HT1080 (cell line): ENCODE results near the gene TPK1. TPM values are rescaled to one million over a fixed set of nuclear protein-coding genes. Genes with fewer than 3 reads are reported as not detected.

Experiments
- DNase-seq: peaks from one replicate; pipeline ENCODE4 v3.0.0-alpha.2; 2015; ENCODE audit warnings: low read depth
- small RNA-seq: library from RNA; depleted of rRNA; stranded (forward); fragments of <200 nt; gene quantifications from one replicate; pipeline ENCODE3, GENCODE V24; 2014
- total RNA-seq: library from RNA; depleted of rRNA; stranded (reverse); fragments of >200 nt; shearing (Covaris generic); gene quantifications from 2 replicates; pipeline ENCODE4 v1.2.3, GENCODE V29; 2014

Gene TPK1
- total RNA-seq, 1 experiment from 2014 or later = 9.0 TPM

DNA sequence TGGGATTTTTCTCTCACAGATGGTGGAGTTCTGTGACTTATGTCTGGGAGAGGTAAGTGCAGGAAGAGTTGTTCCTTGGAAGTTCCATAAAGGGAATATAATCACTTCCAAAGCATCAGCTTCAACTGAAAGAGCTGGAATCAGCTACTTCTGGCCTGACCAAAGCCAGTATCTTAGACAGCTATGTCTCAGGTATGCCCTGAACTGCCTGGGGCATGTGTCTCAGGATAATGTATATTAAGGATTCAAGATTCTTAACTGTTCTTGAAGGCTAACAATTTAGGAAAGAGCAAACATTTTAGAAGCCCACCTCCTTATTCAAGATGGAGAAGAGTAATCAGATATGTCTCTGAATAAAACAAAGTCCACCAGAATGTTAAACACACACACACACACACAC lies 420.0 kb downstream of the TPK1 start:
- no peak for DNase-seq

DNA sequence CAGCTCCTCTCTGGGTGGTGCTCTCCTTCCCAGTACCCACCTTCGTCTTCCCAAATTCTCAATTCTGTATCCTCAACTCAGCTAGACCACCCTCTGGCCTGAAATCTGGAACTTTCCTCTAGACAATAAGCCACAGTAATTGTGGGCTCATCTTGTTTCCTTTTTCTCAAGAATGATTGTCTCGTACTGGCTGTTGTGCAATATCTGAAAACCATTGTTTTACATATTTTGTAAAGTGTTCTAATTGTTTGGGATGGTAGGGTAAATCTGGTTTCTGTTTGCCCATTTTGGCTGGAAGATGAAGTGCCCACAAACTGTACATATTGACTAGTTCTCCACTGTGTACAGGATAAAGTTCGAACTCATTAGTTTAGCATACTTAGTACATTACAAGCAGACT lies 421.0 kb downstream of the TPK1 start:
- no peak for DNase-seq

DNA sequence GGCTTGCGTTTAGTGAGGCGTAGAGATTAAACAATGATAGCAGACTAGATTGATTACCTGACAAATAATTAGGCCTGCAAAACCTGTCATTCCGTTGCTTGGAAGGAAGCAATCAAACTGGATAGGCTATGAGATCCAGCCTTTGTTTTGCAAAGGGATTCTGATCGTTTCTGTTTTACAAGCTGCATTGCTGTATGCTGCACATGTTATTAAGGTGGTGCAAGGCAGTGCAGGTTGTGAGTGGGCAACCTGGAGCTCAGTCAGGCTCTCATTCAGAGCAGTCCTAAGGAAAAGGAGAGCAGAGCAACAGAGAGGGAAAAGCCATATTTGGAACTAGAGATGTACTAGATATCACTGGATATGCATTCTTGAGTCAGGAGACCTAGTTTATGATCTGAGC lies 425.4 kb downstream of the TPK1 start:
- DNase-seq = no peak

DNA sequence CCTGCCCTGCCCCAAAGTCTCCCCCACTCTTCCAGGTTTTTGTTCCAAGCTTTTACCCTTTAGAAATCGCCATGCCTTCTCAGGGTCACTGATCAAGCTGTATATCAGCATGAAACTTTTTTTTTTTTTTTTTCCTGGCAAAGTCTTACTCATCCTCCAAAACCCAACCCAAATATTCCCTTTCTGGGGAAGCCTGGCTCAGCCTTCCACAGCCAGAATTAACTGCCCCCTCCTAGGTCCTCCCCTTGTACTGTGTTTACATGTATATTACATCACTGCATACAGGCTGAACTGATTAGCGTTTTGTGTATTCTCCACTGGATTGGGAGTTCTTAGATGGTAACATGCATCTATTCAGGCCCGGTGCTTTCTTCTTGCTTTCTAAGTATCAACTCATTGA lies 427.7 kb downstream of the TPK1 start:
- DNase-seq = no peak

DNA sequence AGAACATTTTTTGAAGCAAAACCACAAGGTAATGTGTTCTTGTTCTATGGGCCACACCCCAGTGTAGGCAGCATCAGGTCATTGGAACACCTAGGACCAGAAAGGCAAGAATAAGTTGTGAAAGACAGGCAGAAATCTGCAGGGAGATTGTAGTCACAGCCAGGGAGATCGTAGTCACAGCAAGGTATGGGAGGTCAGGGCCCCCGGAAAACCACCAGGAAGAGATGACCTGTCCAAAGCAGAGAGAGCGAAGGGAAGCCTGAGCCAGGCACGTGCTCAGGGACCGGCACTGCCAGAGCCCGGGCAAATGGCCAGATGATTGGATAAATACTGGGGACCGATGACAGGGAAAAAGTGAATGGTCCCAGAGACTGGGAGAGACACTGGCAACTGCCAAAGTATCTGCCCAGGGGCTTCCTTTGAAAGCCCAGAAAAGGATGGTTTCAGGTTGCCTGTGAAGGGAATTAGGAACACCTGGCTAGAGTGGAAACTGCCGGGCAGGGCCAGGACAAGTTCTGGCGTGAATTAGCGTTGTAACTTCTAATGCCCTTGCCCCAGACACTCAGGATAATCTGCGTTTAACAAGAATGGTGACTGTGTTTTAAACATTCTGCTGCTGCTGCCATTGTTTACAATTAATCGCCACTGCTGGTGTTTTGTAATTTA lies 428.5 kb downstream of the TPK1 start:
- DNase-seq = peak; percentile 30

DNA sequence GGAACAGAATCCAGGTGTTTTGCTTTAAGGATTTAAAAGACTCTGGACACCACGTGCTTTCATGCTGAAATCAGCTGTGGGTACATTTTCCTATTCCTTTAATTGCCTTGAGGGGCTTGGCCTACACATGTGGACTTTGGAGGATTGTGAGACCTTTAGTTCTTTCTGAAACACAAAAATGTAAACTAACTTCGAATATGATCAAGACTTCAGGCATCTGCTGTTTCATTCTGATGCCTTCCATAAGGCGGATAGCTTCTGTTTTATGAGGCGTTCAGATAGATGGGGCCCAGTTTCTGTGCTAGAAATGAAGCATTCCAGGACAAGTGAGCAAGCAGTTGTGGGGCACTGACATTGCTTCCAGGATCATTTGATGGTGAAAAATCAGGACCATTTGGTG lies 430.9 kb downstream of the TPK1 start:
- no peak for DNase-seq

DNA sequence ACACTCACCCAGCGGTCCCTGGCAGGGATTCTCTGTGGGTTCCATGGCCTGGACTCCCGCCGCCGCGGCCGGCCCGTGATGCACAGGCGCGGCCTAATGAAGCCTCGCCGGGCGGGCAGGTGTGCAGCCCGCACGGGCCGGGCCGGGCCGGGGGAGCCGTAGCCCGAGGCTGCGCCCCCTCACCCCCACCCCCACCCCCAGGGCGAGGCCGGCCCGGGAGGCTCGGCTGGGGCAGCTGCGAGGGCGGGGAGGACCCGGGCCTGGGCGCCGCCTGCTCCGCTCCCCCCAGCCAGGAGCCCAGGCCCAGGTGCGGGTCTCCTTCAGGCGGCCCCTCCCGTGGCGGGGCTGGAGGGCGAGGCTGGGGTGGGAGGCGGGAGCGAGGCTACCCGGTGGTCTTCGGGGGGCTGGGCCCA lies 432.2 kb downstream of the TPK1 start, which contains the start of gene NOBOX:
Gene NOBOX, minus strand, starts transcription at position 45 of the 413 bp plus-strand sequence.
- no peak for DNase-seq

DNA sequence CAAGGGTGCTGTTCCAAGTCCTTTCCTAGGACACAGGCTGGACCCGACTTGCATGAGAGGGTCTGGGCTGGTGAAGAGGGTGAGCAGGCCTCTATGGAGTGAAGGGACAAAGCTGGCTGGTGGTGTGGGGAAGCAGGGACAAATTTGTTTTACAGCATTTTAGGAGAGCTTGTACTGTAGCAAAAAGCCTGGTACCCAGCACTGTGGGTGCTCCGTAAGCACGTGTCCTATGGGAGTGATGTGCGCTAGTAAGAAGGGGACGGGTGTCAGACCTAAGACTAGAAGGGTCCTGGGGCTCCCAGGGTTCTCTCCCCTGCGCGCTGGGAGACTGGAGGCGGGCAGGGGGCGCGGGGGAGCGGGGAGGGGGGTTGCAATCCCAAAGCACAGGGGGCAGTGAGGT lies 432.8 kb downstream of the TPK1 start:
- DNase-seq = no peak

Small RNA genes within 50 kb of the gene (small RNA-seq; reads per million reads assigned to genes)
- gene RNU6ATAC40P = not detected
